Measurements from ENCODE around the gene COMMD7.

The COMMD7 gene

DNA sequence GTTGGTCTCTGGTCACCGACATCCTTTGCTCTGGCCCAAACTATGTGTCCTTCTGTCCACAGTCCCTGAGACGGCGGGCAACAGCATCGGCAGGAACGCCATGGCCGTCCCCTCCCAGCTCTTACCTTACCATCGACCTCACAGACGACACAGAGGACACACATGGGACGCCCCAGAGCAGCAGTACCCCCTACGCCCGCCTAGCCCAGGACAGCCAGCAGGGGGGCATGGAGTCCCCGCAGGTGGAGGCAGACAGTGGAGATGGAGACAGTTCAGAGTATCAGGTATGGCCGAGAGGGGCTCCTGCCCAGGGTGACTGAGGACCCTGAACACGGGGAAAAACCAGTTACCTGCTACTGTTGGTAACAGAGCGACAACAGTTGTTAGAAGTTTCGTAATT is 43.9 kb upstream of the COMMD7 start:
- TF ChIP-seq, protein P1, sequence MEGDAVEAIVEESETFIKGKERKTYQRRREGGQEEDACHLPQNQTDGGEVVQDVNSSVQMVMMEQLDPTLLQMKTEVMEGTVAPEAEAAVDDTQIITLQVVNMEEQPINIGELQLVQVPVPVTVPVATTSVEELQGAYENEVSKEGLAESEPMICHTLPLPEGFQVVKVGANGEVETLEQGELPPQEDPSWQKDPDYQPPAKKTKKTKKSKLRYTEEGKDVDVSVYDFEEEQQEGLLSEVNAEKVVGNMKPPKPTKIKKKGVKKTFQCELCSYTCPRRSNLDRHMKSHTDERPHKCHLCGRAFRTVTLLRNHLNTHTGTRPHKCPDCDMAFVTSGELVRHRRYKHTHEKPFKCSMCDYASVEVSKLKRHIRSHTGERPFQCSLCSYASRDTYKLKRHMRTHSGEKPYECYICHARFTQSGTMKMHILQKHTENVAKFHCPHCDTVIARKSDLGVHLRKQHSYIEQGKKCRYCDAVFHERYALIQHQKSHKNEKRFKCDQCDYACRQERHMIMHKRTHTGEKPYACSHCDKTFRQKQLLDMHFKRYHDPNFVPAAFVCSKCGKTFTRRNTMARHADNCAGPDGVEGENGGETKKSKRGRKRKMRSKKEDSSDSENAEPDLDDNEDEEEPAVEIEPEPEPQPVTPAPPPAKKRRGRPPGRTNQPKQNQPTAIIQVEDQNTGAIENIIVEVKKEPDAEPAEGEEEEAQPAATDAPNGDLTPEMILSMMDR (IDR thresholded peaks at IDR 0.05) = no peak
- Histone ChIP-seq H3K4me1 (ENCODE audit: control insufficient read depth in 1 of 2, insufficient read depth in 1 of 2, low read depth in 1 of 2, low read length in 1 of 2) (no peaks in the 10 kb centered on the region), H3K4me3 (ENCODE audit: low read depth in 1 of 2, low read length in 1 of 2) (no peak overlapping the region), H3K9me3 (no peaks in the 10 kb centered on the region), H3K27me3 (no peaks in the 10 kb centered on the region), H3K27ac (no peak overlapping the region), H3K36me3 (no peaks in the 10 kb centered on the region)

DNA sequence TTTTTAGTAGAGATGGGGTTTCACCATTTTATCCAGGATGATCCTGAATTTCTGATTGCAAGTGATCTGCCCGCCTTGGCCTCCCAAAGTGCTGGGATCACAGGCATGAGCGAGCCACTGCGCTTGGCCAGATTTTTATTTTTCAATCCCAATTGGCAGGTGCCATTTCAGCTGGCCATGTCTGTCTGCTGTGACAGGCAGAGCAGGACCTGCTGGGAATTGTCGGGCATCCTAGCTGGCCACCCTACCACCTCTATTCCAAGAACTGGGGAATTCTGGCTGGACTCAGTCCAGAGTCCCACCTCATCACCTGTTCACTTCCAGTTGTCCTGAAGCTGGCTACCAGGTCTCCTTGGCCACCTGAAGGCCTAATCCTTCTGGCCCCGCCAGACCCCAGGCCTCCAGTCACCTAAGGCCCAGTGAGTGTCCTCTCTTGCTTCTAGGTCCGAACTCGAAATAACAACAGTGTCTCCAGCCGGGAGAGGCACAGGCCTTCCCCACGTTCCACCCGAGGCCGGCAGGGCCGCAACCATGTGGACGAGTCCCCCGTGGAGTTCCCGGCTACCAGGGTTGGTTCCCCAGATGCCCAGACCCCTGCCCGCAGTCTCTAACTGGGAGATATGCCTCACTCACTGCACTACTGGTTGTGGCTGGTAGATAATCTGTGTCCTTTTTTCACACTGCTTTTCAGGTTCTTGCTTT is 42.9 kb upstream of the COMMD7 start:
- H3K27ac ChIP-seq = no peak overlapping the region
- no peak overlapping the region for H3K4me3 ChIP-seq (ENCODE audit: low read depth in 1 of 2, low read length in 1 of 2)
- H3K4me1 ChIP-seq (ENCODE audit: control insufficient read depth in 1 of 2, insufficient read depth in 1 of 2, low read depth in 1 of 2, low read length in 1 of 2) = no peaks in the 10 kb centered on the region
- no peaks in the 10 kb centered on the region for H3K36me3 ChIP-seq
- H3K27me3 ChIP-seq = no peaks in the 10 kb centered on the region
- TF ChIP-seq, protein P1 (IDR thresholded peaks at IDR 0.05) = no peak
- no peaks in the 10 kb centered on the region for H3K9me3 ChIP-seq

DNA sequence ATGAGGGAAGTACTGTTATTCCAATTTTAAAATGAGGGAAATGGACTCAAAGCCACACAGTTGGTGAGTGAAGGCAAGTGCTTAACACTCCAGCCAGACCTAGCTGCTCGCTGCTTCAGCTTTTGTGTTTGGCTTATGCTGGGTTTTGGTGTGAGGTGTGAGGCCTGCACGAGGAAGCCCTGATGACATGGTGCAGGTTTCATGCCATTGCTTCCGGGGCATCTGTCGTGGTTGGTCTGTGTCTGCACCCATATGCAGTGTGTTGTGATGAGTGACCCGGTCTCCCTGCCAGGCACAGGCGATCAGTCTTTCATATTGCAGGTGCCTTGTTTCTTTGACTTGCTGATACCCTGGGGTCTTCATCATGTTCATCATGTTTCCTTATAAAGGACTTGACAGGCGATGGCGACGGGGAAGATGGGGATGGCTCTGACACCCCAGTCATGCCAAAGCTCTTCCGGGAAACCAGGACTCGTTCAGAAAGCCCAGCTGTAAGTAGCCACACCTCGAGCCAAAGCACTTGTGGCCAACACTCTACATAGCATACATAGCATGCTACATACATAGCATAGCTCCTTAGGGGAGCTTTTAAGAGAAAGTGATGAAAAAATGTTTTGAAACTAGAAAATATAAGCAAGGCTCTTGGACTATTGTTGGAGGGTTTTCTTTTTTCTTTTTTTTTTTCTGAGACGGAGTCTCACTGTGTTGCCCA is 41.3 kb upstream of the COMMD7 start:
- Histone ChIP-seq H3K9me3 (no peaks in the 10 kb centered on the region), H3K27ac (no peak overlapping the region), H3K4me3 (ENCODE audit: low read depth in 1 of 2, low read length in 1 of 2) (no peak overlapping the region), H3K4me1 (ENCODE audit: control insufficient read depth in 1 of 2, insufficient read depth in 1 of 2, low read depth in 1 of 2, low read length in 1 of 2) (no peaks in the 10 kb centered on the region), H3K27me3 (no peaks in the 10 kb centered on the region), H3K36me3 (no peaks in the 10 kb centered on the region)
- TF ChIP-seq, protein P1 (IDR thresholded peaks at IDR 0.05) = no peak

DNA sequence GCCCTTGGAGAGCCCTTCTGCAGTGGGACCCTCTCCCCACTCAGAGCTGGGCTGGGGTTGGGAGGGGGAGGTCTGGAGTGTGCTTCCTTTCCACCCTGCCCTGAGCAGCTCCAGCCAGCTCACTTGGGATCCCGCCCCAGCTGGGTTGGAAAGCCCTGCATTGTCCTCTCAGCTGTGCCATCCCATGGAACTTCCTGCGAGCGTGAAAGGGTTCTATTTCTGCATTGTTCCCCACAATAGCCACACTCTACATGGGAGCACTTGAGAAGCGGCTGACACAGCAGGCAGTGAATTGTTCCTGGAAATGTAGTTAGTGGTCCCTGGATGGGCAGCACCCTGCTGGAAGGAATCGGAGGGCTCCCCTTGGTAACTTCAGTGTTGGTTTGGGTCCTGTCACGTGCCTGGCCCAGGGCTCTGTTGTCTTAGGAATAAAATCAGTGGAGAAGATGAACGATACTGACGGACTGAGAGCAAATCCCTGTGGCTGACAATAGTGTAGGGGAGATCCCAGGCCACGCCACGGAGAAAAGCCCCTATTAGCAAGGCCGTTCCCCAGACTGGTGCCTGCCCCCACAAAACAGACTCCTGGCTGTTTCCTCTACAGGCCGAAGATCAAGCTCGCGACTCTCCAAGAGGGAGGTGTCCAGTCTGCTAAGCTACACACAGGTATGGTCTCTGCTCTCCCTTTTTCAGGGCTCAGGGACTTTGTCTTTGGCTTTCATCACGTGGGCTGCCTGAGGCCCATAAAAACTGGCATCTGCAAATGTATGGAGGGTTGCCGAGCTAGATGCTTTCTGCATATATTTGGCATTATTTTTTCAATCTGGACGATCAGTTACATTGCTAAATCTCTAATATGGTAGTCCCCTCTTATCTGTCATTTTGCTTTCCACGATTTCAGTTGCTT is 37.7 kb upstream of the COMMD7 start:
- H3K27ac ChIP-seq = no peak overlapping the region
- TF ChIP-seq, protein P1 (IDR thresholded peaks at IDR 0.05) = no peak
- H3K4me1 ChIP-seq (ENCODE audit: control insufficient read depth in 1 of 2, insufficient read depth in 1 of 2, low read depth in 1 of 2, low read length in 1 of 2) = no peaks in the 10 kb centered on the region
- no peak overlapping the region for H3K4me3 ChIP-seq (ENCODE audit: low read depth in 1 of 2, low read length in 1 of 2)
- no peaks in the 10 kb centered on the region for H3K9me3 ChIP-seq
- no peaks in the 10 kb centered on the region for H3K27me3 ChIP-seq
- H3K36me3 ChIP-seq = no peaks in the 10 kb centered on the region

DNA sequence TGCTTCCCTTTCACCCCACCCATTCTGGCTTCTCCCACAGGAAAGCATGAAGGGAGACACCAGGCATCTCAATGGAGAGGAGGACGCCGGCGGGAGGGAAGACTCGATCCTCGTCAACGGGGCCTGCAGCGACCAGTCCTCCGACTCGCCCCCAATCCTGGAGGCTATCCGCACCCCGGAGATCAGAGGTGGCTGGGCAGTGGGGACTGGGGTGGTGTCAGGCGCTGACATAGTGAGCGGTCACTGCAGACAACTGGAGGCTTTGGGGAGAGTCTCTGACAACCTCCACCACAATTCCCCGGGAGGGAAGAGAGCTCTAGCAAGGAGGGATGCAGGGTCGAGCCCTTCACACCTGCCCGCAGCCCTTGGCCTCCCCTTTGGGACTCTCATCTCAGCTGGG is 37.0 kb upstream of the COMMD7 start:
- Histone ChIP-seq H3K27me3 (no peaks in the 10 kb centered on the region), H3K4me1 (ENCODE audit: control insufficient read depth in 1 of 2, insufficient read depth in 1 of 2, low read depth in 1 of 2, low read length in 1 of 2) (no peaks in the 10 kb centered on the region), H3K27ac (no peak overlapping the region), H3K36me3 (no peaks in the 10 kb centered on the region), H3K4me3 (ENCODE audit: low read depth in 1 of 2, low read length in 1 of 2) (no peak overlapping the region), H3K9me3 (no peaks in the 10 kb centered on the region)
- TF ChIP-seq, protein P1 (IDR thresholded peaks at IDR 0.05) = no peak
